ENCODE measurements around the gene MRPL20.
"Not testable (repeated sequence)": the region's sequence is repeated elsewhere in the genome, so short reads cannot be mapped to it uniquely, and the experiment has no call there.

MRPL20 gene

DNA sequence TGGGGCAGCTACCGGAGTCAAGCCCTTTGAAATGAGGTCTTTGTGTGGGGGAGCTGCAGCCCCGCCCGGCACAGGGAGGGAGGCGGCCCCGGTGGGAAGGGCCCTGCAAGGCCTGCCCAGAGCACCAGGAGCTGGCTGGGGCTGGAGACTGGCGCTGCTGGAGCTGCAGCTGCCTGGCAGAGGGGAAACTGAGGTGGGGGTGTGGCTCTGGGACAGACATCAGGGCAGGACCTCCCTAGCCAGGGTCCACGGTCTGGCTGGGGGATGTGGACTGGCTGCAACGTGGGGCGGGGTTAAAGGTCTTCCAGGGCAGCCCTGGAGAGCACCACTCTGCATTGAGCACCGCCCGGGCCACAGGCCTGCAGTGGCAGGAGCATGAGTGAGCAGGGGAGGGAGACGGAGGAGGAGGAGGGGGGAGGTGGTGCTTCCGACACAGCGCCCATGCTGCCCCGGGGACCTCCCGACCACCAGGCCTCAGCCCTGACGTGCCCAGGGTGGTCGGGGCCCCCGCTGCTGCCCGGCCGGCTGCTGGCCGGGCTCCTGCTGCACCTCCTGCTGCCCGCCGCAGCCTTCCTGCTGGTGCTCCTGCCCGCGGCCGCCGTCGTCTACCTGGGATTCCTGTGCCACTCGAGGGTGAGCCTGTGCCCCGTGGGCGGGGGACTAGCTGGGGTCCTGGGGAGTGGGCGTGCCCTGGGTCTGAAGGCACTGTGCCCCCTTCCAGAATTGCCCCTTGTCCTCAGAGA lies 18.8 kb upstream of the MRPL20 start:
- no peak for DNase-seq

DNA sequence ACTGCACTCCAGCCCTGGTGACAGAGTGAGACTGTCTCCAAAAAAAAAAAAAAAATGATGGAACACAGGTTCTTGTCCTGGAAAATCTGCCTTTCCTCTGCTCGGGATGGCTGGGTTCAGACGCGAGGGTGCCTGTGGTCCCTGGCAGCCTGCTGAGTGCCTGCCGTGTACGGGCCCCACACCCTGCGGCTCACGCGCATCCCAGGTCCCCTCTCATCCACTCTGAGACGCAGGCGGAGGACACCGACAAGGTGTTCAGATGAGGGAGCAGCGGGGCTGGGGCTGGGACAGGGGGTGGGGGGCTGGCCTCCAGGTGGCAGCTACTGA lies 18.3 kb upstream of the MRPL20 start:
- DNase-seq = no peak

DNA sequence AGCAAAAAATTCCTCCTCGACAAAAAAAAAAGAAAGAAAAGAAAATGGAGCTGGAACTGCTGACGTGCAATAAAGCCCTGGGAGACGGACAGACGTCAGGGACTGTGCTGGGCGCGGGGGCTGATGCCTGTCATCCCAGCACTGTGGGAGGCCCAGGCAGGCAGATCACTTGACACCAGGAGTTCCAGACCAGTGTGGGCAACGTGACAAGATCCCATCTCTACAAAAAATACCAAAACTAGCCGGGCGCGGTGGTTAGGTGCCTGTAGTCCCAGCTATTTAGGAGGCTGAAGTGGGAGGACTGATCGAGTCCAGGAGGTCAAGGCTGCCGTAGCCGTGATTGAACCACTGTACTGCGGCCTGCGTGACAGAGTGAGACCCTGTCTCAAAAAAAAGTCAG lies 17.6 kb upstream of the MRPL20 start:
- no peak for DNase-seq

DNA sequence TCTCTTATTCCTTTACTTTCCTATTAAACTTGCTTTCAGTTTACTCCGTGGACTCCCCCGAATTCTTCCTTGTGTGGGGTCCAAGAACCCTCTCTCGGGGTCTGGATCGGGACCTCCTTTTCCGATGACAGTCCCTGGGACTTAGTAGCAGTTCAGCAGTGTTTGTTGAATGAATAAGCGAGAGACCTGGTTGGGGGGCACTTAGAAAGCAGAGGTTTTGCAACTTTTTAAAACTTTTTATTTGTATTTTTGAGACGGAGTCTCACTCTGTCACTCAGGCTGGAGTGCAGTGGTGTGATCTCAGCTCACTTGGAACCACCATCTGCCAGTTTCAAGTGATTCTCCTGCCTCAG lies 16.1 kb upstream of the MRPL20 start:
- DNase-seq = no peak

DNA sequence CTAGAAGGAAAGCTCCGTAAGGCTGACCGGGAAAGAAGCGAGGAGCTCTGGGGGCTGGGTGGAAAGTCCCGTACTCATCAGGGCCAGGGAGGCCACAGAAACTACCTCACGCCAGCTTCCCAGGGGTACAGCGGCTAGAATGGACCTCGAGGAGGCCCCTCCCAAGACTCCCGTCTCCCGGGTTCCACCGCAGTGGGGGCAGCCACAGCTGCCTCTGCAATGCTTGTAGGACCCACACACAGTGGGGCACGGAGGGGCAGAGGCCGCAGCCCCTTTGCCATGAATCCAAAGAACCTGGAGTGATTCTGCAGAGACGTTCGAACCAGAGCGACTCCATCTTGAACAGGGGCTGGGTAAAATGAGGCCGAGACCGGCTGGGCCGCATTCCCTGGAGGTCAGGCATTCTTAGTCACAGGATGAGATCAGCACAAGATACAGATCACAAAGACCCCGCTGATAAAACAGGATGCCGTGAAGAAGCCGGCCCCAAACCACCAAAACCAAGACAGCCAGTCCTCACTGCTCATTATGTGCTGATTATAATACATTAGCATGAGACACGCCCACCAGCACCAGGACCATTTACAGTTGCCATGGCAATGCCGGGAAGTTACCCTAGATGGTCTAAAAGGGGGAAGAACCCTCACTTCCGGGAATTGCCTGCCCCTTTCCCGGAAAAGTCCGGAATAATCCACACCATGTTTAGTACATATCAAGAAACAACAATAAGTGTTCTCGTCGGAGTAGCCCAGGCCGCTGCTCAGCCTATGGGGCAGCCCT lies 15.6 kb upstream of the MRPL20 start:
- DNase-seq = no peak

DNA sequence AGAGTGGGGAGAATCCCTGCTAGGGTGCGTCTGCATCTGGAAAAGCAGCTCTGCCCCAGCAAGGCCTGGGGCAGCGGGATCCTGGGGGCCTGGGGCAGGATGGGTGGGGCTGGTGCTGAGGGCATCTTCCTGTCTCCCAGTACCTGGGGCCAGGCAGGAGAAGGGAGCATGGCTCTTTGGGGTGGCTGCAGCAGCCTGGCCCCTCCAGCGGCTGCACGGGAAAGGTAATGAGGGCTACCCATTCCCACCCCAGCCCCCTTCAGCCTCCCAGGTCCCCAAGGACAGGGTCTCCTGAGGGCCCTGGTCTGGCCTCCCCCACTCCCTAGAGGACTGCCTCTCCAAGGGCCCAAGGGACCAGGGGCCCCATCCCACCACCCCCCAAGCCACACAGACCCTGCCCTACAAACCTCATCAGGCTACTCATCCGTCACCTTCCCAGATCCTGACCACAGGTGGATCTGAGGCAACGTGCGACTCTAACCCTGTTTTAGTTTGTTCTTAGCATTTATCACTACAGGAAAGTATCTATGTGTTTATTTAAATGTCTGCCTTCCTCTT lies 14.9 kb upstream of the MRPL20 start:
- DNase-seq = no peak

DNA sequence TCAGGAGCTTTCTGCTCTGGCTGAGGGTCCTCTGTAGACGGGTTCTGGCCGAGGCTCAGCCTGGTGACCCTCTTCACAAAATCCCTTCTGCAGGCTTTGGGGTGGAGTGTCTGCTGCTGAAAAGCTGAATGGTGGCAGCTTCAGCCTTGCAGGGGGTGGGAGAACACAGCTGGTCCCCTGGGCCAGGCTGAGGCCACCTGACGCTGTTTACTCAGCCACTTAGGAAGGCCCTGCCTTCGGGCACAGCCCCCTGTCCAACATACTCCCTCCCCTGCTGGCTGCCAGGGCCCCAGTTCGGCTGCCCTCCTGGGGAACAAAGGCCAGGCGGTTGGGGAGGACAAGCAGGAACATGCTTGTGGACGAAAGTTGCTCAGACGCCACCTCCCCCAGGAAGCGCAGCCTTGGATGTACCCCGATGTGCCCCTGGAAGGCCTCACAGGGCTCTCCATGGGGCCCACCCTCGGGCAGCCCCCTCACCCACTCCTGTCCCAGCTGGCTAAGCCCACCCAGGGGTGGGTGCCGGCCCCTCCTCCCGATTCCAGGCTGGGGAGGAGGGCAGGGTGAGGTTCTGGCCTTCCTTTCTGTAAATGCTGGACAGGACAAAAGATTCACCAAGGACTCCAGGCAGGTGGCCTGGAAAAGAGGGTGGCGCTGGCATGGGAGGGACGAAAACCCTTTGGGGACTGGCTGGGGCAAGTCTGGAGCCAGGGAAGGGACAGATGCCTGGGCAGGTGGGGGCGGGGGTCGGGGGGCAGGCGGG lies 14.2 kb upstream of the MRPL20 start, which contains the start of gene ANKRD65:
Gene ANKRD65, minus strand, starts transcription at position 130 of the 760 bp plus-strand sequence. CDS start 271 bp downstream, outside the sequence.
- DNase-seq = no peak

DNA sequence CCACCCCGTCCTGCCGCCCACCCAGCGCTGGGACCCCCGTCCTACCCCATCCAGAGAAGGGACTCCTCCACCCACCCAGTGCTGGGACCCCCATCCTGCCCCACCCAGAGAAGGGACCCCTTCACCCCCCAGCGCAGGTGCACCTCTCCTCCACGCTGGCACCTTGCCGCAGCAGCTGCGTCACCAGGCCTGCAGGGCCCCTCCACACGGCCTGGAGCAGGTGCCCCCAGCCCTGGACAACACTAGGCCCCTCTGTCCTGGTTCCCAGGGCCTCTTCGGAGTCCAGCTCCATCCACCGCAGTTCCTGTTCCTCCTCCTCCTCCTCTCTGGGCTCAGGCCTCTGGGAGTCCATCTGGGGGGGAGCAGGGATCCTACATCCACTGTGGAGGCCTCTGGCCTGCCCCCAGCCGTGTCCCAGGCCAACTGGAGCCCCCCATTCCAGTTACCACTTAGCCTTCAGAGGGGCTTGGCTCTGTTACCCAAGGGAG lies 13.6 kb upstream of the MRPL20 start:
- DNase-seq = no peak

DNA sequence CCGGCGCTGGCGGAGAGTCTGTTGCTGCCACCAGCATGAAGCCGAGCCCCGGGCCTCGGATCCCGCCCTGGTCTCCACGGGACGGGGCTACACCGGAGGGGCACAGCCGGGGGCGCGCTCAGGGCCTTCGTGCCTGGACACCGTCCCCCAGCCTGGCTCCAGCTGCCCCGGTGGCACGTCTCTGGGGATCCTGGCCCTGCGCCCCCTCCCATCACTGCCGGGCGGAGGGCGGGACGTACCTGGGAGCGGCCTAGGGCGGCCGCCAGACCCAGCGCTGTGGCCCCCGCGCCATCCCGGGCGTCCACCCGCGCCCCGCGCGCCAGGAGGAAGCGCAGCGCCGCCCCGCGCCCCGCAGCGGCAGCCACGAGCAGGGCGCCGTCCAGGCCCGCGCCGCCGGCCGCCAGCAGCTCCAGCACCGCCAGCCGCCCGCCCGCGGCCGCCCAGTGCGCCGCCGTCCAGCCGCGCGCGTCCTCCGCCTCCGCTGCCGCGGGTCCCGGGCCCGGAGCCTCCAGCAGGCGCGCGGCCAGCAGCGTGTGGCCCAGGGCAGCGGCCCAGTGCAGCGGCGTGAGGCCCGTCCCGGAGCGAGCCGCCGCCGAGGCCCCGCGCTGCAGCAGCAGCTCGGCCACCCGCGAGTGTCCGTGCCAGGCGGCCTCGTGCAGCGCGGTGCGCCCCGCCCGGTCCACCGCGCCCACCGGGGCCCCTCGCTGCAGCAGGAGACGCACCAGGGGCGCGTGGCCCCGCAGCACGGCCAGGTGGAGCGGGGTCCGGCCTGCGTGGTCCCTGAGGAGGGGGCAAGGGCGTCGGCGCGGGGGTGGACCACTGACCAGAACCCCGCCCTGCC lies 12.9 kb upstream of the MRPL20 start:
- no peak for DNase-seq

DNA sequence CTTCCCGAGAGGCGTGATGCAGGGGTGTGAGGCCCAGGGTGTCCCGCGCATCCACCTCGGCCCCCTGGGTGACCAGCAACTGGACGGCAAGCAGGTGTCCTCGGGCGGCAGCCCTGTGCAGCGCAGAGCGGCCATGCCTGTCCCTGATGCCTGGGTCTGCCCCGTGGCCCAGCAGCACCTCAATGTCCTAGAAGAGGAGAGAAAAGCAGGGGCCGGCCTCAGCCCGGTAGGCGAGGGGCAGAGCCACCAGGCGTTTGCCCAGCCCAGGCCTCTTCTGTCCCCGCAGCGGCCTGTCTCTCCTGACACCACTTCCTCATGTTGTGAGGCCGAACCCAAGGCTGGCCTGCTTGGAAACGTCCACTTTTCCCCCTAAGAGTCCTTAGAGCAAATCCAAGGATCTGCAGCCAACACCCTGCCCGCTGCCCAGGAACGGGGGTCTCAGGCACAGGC lies 12.3 kb upstream of the MRPL20 start:
- DNase-seq = no peak

DNA sequence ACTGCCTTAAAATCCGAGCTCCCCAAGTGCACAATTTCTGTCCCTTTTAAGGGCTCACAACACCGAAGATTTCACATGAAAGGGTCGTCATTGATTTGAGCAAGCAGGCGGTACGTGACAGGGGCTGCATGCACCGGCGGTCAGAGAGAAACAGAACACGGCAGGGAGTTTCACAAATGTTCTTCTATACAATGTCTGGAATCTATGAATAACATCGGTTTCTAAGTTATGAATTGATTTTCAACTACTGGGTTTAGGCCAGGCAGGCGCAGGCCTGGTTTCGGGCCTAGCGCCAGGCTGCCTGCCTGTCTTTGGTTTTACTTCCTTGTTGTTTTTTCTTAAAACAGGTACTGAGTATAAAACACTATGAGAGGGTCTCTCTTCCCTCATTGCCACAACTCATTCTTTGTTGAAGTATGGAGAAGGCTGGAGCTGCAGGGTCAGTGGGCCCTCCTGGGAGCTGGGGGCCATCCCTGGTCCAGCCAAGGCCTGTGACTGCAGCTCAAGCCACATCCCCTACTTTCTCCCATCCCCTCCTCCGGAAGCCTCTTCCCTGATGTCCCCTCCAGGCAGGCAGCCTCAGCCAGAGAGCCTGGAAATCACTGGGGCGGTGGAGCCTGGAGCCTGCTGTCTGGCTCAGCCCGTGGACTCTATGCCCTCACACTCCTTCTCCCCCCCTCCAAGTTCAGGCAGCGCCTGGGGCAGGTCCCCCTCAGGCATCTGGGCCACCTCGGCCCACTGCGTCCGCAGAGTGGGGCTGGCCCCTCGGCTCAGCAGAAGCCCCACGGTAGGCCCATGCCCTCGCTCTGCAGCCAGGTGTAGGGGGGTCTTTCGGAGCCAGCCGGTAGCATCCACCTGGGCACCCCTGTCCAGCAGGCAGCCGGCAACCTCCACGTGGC lies 11.6 kb upstream of the MRPL20 start:
- no peak for DNase-seq

DNA sequence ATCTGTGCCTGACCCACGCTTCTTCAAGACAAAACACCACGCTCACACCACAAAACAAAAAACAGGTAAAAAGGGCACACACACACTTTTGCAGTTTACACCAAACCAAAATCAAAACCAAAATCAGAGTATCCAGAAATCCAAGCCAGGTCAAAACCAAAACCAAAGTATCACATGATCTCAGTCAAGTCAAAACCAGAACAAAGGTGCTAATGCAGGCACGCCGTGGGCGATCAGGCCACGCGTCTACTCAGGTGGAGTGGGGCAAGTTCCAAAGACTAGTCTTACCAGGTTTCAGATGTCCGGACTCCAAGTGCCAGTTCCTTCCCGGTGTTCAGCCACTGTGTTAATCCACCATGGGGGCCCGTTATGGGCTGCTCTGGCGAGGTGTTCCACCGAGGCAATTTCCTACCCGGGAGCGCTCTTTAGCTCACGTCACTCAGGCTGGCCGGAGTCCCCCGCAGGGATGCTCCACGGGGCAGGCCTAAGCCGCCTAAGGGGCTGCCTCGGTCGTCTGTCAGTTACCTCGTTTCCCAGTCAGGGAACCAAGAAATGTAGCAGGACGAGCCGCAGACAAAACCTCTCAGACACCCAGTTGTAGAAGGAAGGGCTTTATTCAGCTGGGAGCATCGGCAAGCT lies 10.9 kb upstream of the MRPL20 start:
- DNase-seq = not testable (repeated sequence)

DNA sequence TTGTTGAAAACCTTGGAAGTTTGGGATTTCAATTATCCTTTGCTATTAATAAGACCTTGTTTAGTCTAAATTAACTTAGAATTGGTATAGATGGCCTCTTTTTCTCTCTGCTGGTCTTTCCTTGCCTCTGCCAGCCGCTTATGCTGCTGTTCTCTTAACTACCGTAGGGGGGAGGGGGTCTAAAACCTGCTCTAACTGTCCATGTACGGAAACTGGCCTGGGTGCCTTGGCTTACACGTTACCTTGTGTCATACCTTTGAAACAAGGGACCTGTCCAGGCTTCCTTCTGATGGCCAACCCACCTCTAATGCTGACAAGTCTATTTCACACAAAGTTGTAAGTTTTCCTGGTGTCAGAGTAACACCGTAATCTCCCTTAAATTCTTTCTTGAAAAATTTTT lies 10.3 kb upstream of the MRPL20 start:
- DNase-seq = not testable (repeated sequence)

DNA sequence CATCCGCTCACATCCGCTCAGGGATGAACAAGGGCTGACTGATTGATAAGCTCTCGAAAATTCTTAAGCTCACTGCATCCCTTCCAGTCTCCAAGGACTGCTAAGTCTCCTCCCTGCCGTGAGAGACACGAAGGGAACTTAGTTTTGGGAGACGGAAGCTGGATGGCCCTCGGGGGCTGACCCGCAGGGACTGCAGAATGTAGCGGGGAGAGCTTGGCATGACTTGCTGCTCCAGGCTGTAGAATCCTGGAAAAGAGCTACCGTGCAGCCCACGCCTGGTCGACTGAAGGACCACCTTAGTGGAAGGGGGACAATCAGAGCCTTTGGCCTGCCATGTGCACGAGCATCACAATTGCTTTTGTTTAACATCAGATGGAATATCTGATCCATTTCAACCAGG lies 8.7 kb upstream of the MRPL20 start:
- no peak for DNase-seq

DNA sequence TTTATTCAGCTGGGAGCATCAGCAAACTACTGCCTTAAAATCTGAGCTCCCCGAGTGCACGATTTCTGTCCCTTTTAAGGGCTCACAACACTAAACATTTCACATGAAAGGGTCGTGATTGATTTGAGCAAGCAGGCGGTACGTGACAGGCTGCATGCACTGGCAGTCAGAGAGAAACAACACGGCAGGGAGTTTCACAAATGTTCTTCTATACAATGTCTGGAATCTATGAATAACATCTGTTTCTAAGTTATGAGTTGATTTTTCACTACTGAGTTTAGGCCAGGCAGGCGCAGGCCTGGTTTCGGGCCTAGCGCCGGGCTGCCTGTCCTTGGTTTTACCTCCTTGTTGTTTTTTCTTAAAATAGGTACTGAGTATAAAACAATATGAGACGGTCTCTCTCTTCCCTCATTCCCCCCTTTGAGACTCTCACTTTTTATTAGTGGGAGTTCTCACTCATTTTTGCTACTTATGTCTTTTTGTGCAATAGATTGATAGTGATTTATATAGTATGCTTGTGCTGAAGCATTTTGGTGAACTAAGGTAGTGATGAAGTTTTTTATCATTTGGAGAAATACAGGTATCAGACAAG lies 5.3 kb upstream of the MRPL20 start:
- not testable (repeated sequence) for DNase-seq

DNA sequence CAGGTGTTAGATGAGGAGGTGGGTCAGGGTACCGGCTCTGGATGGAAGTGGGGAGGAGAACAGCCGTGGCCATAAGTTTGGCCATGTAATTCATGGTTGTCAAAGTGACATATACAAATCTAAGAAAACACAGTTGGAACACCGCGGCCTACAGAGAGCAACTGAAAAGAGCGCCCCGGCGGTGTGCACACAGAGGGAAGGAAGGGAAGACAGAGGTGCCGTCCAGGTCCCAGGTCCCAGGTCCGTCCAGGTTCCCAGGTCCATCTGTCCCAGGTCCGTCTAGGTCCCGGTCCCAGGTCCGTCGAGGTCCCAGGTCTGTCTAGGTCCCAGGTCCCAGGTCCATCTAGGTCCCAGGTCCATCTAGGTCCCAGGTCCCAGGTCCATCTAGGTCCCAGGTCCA lies 4.5 kb upstream of the MRPL20 start:
- no peak for DNase-seq

DNA sequence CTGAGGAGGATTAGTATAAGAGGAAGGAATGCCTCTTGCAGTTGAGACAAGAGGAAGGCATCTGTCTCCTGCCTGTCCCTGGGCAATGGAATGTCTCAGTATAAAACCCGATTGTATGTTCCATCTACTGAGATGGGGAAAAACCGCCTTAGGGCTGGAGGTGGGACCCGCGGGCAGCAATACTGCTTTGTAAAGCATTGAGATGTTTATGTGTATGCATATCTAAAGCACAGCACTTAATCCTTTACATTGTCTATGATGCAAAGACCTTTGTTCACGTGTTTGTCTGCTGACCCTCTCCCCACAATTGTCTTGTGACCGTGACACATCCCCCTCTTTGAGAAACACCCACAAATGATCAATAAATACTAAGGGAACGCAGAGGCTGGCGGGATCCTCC lies 3.1 kb upstream of the MRPL20 start:
- DNase-seq = not testable (repeated sequence)

DNA sequence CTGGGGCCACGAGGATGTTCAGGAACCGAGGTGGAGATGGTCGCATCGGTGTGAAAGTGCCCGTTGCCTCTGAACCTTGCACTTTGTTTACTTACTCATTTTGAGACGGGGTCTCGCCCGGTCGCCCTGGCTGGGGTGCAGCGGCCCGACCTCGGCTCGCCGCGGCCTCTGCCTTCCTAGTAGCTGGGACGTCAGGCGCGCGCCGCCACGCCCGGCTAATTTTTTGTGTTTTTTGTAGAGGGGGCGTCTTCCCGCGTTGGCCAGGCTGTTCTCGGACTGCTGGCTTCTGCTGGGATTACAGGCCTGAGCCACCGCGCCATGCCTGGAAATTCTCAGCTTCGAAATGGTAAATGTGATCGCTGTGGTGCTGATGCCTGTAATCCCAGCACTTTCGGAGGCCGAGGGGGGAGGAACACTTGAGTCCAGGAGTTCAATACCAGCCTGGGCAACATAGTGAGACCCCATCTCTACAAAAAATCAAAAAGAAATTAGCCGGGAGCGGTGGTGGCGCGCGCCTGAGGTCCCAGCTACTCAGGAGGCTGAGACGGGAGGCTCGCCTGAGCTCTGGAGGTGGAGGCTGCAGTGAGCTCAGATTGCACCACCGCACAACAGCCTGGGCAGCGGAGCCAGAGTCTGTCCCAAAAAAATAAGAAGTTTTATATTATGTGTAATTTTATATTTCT lies 684 bp upstream of the MRPL20 start:
- DNase-seq = peak; percentile 29 to 33

DNA sequence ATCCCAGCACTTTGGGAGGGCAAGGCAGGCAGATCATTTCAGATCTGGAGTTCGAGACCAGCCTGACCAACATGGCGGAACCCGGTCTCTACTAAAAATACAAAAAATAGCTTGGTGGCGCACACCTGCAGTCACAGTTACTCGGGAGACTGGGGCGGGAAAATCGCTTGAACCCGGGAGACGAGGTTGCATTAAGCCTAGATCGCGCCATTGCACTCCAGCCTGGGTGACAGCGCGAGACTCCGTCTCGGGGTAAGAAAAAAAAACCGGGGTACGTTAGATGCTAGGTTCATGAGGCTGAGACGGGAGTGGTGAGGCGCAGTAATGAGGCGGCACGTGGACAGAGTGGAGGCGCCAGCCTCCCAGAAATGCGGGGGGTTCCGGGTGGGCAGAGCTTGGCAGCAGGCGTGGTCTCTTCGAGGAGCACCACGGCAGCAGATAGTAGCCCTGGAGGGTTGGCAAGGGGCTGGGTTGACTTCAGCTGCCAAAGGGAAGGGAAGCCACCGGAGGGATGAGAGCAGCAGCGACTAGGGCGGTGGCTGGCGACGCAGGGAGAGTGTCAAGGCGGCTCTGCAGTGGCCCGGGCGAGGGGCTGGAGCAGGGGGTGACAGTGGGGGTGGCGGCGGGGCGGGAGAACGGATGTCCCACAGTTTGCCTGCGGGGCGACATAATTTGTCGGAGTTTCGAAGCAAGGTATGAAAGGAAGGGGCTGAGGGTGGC lies 832 bp downstream of the MRPL20 start:
- no peak for DNase-seq
